Smooth muscle cell (in vitro differentiated cells): ENCODE measurements around the gene ASTN2. TPM values are rescaled to one million over a fixed set of nuclear protein-coding genes. Genes with fewer than 3 reads are reported as not detected.

Experiments used
- DNase-seq: peaks from one replicate; lab custom pipeline; 2025; ENCODE audit not compliant: unreplicated experiment; lab: John Stamatoyannopoulos, UW
- H2AFZ ChIP-seq: fragments of 200-600 bp; sonication (generic); 2 replicates; pipeline ENCODE4 v1.6.0; 2016; ENCODE audit warnings: antibody characterized with exemption, low read depth, mild to moderate bottlenecking
- H3F3A ChIP-seq: fragments of 200-600 bp; sonication (generic); 2 replicates; pipeline ENCODE4 v1.6.0; 2017; ENCODE audit warnings: antibody characterized with exemption, low read depth
- H3K27ac ChIP-seq: fragments of 200-600 bp; sonication (generic); 2 replicates; pipeline ENCODE4 v1.5.1; 2016; ENCODE audit warnings: low read depth, mild to moderate bottlenecking
- H3K27me3 ChIP-seq: fragments of 200-600 bp; sonication (generic); 2 replicates; pipeline ENCODE4 v1.6.1; 2016; ENCODE audit warnings: low read depth, mild to moderate bottlenecking
- H3K36me3 ChIP-seq: fragments of 200-600 bp; sonication (generic); 2 replicates; pipeline ENCODE4 v1.5.1; 2016; ENCODE audit warnings: low read depth
- H3K4me1 ChIP-seq: fragments of 200-600 bp; sonication (generic); 2 replicates; pipeline ENCODE4 v1.5.1; 2016; ENCODE audit warnings: low read depth
- H3K4me2 ChIP-seq: fragments of 200-600 bp; sonication (generic); 2 replicates; pipeline ENCODE4 v1.6.0; 2016; ENCODE audit warnings: mild to moderate bottlenecking
- H3K4me3 ChIP-seq: fragments of 200-600 bp; sonication (generic); 2 replicates; pipeline ENCODE4 v1.5.1; 2016; ENCODE audit warnings: mild to moderate bottlenecking
- H3K79me2 ChIP-seq: fragments of 200-600 bp; sonication (generic); 2 replicates; pipeline ENCODE4 v1.6.0; 2016; ENCODE audit warnings: low read depth, mild to moderate bottlenecking
- H3K9ac ChIP-seq: fragments of 200-600 bp; sonication (generic); 2 replicates; pipeline ENCODE4 v1.6.0; 2016; ENCODE audit warnings: low read depth
- H3K9me3 ChIP-seq: fragments of 200-600 bp; sonication (generic); replicated peaks from 2 replicates; pipeline ENCODE4 v1.5.1; 2016; ENCODE audit warnings: low read depth
- H4K20me1 ChIP-seq: fragments of 200-600 bp; sonication (generic); 2 replicates; pipeline ENCODE4 v1.6.0; 2016; ENCODE audit warnings: low read depth
- WGBS: methylation state at CpG from one replicate; pipeline ENCODE4 v1.1.7; 2016; ENCODE audit warnings: low lambda C conversion rate; 5-methylcytosine and 5-hydroxymethylcytosine counted together
- polyA plus RNA-seq: library from polyadenylated mRNA; unstranded; fragments of >200 nt; fragmentation: Nextera tagmentation; extraction: Ambion mirVana; gene quantifications from 2 replicates; pipeline ENCODE4 v1.2.1, GENCODE V29; 2016
- total RNA-seq: library from RNA; depleted of rRNA; stranded (reverse); fragments of >200 nt; gene quantifications from 2 replicates; pipeline ENCODE4 v1.2.3, GENCODE V29; 2014
- TF ChIP-seq, protein P1 (sequence below): fragments of 200-600 bp; sonication (generic); IDR thresholded peaks from 2 replicates; pipeline ENCODE4 v1.5.1; 2017; ENCODE audit warnings: borderline replicate concordance, mild to moderate bottlenecking, antibody characterized with exemption; ENCODE audit not compliant: insufficient read depth, poor library complexity, severe bottlenecking

ASTN2 gene
- total and polyA plus RNA-seq, 2 experiments from 2014 or later = 6.5 to 6.7 TPM

DNA sequence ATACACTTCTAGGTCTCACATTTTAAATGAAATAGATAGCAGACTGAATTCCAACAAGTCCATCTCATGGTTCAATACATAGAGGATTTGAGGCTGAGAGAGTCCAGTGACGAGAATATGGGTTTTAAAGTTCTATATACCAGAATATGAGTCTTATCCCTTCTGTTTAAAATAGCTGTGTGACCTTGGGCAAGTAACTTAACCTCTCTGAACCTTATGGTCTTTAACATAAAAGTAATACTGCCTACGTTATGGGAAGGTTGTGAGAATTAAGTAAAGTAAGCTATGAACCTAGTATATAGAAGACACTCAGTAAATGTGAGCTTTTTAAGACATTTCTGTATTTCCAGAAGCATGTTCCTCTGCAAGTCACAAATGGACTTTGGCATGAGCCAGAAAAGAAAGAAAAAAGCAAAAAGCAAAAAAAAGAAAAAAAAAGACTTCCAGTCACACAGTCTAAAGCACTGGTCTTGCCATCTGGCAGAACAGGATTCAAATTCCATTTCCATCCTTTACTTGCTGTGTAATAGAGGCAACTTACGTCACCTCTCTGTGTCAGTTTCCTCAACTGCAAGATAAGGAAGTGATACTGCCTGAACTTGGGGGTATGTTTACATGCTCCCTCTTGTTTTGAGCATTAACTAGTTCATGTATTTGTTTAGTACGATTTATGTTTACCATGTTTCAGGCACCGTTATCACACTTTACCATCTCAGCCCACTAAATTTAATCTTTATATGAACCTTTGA, 479.5 kb downstream of the ASTN2 start:
- DNase-seq = no peak
- Histone ChIP-seq H2AFZ (no peak overlapping the region), H3K9me3 (no peaks in the 10 kb centered on the region), H4K20me1 (no peaks in the 10 kb centered on the region), H3F3A (no peaks in the 10 kb centered on the region), H3K4me1 (no peaks in the 10 kb centered on the region), H3K27ac (no peak overlapping the region), H3K36me3 (no peaks in the 10 kb centered on the region), H3K27me3 (no peaks in the 10 kb centered on the region), H3K79me2 (no peaks in the 10 kb centered on the region), H3K4me2 (no peak overlapping the region), H3K4me3 (no peak overlapping the region), H3K9ac (no peak overlapping the region)
- 71% methylated on average over 5 of the region's 5 CpGs for WGBS
- TF ChIP-seq, protein P1, sequence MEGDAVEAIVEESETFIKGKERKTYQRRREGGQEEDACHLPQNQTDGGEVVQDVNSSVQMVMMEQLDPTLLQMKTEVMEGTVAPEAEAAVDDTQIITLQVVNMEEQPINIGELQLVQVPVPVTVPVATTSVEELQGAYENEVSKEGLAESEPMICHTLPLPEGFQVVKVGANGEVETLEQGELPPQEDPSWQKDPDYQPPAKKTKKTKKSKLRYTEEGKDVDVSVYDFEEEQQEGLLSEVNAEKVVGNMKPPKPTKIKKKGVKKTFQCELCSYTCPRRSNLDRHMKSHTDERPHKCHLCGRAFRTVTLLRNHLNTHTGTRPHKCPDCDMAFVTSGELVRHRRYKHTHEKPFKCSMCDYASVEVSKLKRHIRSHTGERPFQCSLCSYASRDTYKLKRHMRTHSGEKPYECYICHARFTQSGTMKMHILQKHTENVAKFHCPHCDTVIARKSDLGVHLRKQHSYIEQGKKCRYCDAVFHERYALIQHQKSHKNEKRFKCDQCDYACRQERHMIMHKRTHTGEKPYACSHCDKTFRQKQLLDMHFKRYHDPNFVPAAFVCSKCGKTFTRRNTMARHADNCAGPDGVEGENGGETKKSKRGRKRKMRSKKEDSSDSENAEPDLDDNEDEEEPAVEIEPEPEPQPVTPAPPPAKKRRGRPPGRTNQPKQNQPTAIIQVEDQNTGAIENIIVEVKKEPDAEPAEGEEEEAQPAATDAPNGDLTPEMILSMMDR = no peak

DNA sequence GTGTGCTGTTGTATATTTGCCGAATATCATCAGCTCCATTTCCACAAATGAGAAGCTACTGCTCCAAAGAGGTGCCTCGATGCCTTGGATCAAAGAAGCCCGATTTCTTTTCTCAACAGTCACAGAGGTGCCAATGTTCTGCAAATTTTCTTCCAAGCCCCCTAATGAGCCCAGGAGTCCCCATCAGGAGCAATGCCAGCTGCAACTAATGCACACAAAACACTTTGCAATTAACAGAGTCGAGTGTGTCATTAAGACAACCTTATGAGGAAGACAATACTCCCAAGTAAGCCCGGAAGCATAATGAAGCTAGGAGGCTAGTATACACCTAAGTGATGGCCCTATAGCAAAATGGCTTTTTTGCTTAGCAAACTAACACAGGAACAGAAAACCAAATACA, 480.7 kb downstream of the ASTN2 start:
- no peak overlapping the region for H3K27ac ChIP-seq
- TF ChIP-seq, protein P1 = no peak
- 91% methylated on average over 5 of the region's 5 CpGs for WGBS
- H3K4me1 ChIP-seq = no peaks in the 10 kb centered on the region
- no peaks in the 10 kb centered on the region for H3K9me3 ChIP-seq
- no peaks in the 10 kb centered on the region for H3K79me2 ChIP-seq
- no peaks in the 10 kb centered on the region for H3K36me3 ChIP-seq
- DNase-seq = no peak
- H4K20me1 ChIP-seq = no peaks in the 10 kb centered on the region
- no peaks in the 10 kb centered on the region for H3K27me3 ChIP-seq
- no peak overlapping the region for H2AFZ ChIP-seq
- no peaks in the 10 kb centered on the region for H3F3A ChIP-seq
- no peak overlapping the region for H3K4me2 ChIP-seq
- H3K4me3 ChIP-seq = no peak overlapping the region
- H3K9ac ChIP-seq = no peak overlapping the region

DNA sequence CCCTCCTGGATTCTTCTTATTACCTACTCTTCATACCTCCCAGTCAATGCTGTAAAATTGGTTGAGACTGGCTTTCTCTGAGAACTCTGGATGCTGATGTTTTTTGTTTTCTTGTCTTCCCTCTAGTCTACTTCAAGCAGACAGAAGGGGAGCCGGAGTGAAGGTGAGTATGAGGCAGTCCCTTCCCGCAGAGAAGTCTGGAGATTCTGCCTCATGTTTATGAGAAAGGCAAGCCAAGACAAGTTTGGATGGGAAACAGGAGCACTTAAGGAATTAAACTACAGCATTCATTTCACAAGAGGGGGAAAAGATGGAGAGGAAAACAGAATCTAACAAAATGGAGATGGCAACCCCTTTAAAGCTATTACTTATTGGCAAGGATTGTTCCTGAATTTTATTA, 481.6 kb downstream of the ASTN2 start:
- Histone ChIP-seq H3K27me3 (no peaks in the 10 kb centered on the region), H2AFZ (peak overlapping the region; percentile 28), H3K9me3 (no peaks in the 10 kb centered on the region), H3K27ac (peak overlapping the region; percentile 57), H3K4me2 (peak overlapping the region; percentile 31), H3K4me1 (no peaks in the 10 kb centered on the region), H3K4me3 (no peak overlapping the region), H3K9ac (no peak overlapping the region), H3K79me2 (no peaks in the 10 kb centered on the region), H4K20me1 (no peaks in the 10 kb centered on the region), H3F3A (no peaks in the 10 kb centered on the region), H3K36me3 (no peaks in the 10 kb centered on the region)
- TF ChIP-seq, protein P1 = no peak
- 67% methylated on average over 2 of the region's 2 CpGs for WGBS
- no peak for DNase-seq

DNA sequence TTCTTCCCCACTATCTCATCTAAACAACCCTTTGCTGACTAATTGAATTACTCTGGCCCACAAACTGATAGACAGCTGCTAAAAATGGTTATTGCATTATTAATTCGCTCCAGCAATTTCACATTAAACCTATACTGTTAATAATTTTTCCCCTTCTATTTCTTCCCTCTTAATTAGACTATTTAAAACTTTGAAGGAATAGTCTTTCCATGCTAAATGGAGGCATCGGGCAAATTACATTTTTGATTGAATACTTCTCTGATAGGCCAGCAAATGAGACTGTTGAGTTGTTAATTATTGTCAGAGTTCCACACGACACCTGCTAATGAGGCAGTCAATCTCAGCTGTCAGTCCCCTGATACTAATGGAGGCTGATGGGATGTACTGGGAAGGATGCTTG, 485.2 kb downstream of the ASTN2 start:
- no peaks in the 10 kb centered on the region for H3K79me2 ChIP-seq
- no peaks in the 10 kb centered on the region for H3K36me3 ChIP-seq
- DNase-seq = no peak
- H3K4me3 ChIP-seq = no peak overlapping the region
- WGBS = 84% methylated on average over 3 of the region's 3 CpGs
- no peaks in the 10 kb centered on the region for H3K4me1 ChIP-seq
- H3K9me3 ChIP-seq = no peaks in the 10 kb centered on the region
- no peaks in the 10 kb centered on the region for H4K20me1 ChIP-seq
- H3F3A ChIP-seq = no peaks in the 10 kb centered on the region
- no peak overlapping the region for H3K9ac ChIP-seq
- no peaks in the 10 kb centered on the region for H3K27me3 ChIP-seq
- no peak overlapping the region for H3K4me2 ChIP-seq
- H2AFZ ChIP-seq = no peak overlapping the region
- TF ChIP-seq, protein P1 = no peak
- no peak overlapping the region for H3K27ac ChIP-seq
